Measurements from ENCODE around the gene LGALSL. TPM values are rescaled to one million over a fixed set of nuclear protein-coding genes. Genes with fewer than 3 reads are reported as not detected.

LGALSL gene
- total and polyA plus RNA-seq, 2 of the 13 experiments (the other 11 are each of a cell fraction or from before 2014, with no cell fraction given), result 15.4 to 20.0 TPM

GRCh38 chr2:64408031-64408430, 45.9 kb upstream of the LGALSL start:
- Histone ChIP-seq H3K4me1 (ENCODE audit: insufficient read depth, low read length) (peaks cover 39% of the 10 kb centered on the region), H3K79me2 (ENCODE audit: insufficient read depth, low read length) (no peaks in the 10 kb centered on the region), H2AFZ (ENCODE audit: low read length) (no peak overlapping the region), H3K27ac (ENCODE audit: extremely low read length, insufficient read depth, low read length) (no peak overlapping the region), H3K4me2 (ENCODE audit: low read depth, low read length) (no peak overlapping the region), H4K20me1 (ENCODE audit: insufficient read depth, low read length) (no peaks in the 10 kb centered on the region), H3K9ac (ENCODE audit: insufficient read depth, low read depth, low read length) (no peak overlapping the region), H3K36me3 (replicated peaks in 1 of 2; ENCODE audit: control insufficient read depth in 1 of 2, insufficient read depth in 2 of 2, low read length in 2 of 2) (no peaks in the 10 kb centered on the region), H3K4me3 (replicated peaks in 1 of 3; ENCODE audit: insufficient read depth in 1 of 3, low read depth in 2 of 3, low read length in 3 of 3) (no peak overlapping the region), H3K9me3 (ENCODE audit: low read length) (no peaks in the 10 kb centered on the region), H3K27me3 (ENCODE audit: control insufficient read depth in 1 of 2, insufficient read depth in 2 of 2, low read length in 2 of 2) (no peaks in the 10 kb centered on the region)
- 78% methylated on average over 3 of the region's 3 CpGs for WGBS (ENCODE audit: low lambda C conversion rate)
- no TSS peak for BruUV-seq (replicated peaks)
- ChIA-PET CTCF (ENCODE audit: low intra/inter-chr PET ratio, low total read pairs) (no interaction called here), POLR2A (no interaction called here)
- no peak for ATAC-seq
- intact Hi-C loops (cut with micrococcal nuclease; ENCODE audit: unreplicated experiment) (no loop called here), in situ Hi-C loops (cut with HindIII; ENCODE audit: extremely low pct_ligation_motif_present, low pct_unique_long_range_greater_than_20kb) (no loop called here)
- no peak for FAIRE-seq
- DNase-seq (ENCODE audit: low spot score), result no peak
- no peak for TF ChIP-seq ZNF256 (CRISPR knock-in tag; conservative IDR thresholded peaks at IDR 0.05)
- TF ChIP-seq ZNF280D (CRISPR knock-in tag; IDR thresholded peaks at IDR 0.05), result no peak
- TF ChIP-seq HMGXB3 (CRISPR knock-in tag; IDR thresholded peaks at IDR 0.05; ENCODE audit: borderline replicate concordance), result no peak
- no peak for TF ChIP-seq PATZ1 (CRISPR knock-in tag; IDR thresholded peaks at IDR 0.05)
